ENCODE results near the gene TMTC4.
"Not testable (repeated sequence)": the region's sequence is repeated elsewhere in the genome, so short reads cannot be mapped to it uniquely, and the experiment has no call there.

Gene TMTC4

GRCh38 chr13:100596516-100596915 lies 78.1 kb downstream of the TMTC4 start:
- in situ Hi-C loops (cut with MboI; ENCODE audit: low sequenced_read_pairs) = no loop called here

- in situ Hi-C loops (cut with MboI; ENCODE audit: low sequenced_read_pairs) = no loop called here
Measured at GRCh38 chr13:100594731-100595130, 79.9 kb downstream of the TMTC4 start.

- in situ Hi-C loops (cut with MboI; ENCODE audit: low sequenced_read_pairs) = no loop called here
Measured at GRCh38 chr13:100594255-100594654, 80.3 kb downstream of the TMTC4 start.

GRCh38 chr13:100589178-100589725 lies 85.3 kb downstream of the TMTC4 start:
- in situ Hi-C loops (cut with MboI; ENCODE audit: low sequenced_read_pairs) = no loop called here

- in situ Hi-C loops (cut with MboI; ENCODE audit: low sequenced_read_pairs) = no loop called here
Measured at GRCh38 chr13:100588331-100589177, 86.0 kb downstream of the TMTC4 start, which contains the start of gene GGACT. TSS of gene GGACT (minus strand) at chr13:100588789. CDS start at chr13:100532591, 56,198 bp downstream.

GRCh38 chr13:100584896-100585295 lies 89.7 kb downstream of the TMTC4 start:
- in situ Hi-C loops (cut with MboI; ENCODE audit: low sequenced_read_pairs) = no loop called here

- in situ Hi-C loops (cut with MboI; ENCODE audit: low sequenced_read_pairs) = no loop called here
Measured at GRCh38 chr13:100581504-100581903, 93.1 kb downstream of the TMTC4 start.

- in situ Hi-C loops (cut with MboI; ENCODE audit: low sequenced_read_pairs) = no loop called here
Measured at GRCh38 chr13:100581030-100581429, 93.6 kb downstream of the TMTC4 start.

GRCh38 chr13:100580045-100580444 lies 94.5 kb downstream of the TMTC4 start:
- in situ Hi-C loops (cut with MboI; ENCODE audit: low sequenced_read_pairs) = no loop called here

GRCh38 chr13:100577239-100577638 lies 97.4 kb downstream of the TMTC4 start:
- in situ Hi-C loops (cut with MboI; ENCODE audit: low sequenced_read_pairs) = not testable (repeated sequence)

- in situ Hi-C loops (cut with MboI; ENCODE audit: low sequenced_read_pairs) = loop anchor here (25.0 kb wide), 1 partner anchor 539 kb away; no protein-coding TSS in a partner anchor
Measured at GRCh38 chr13:100573121-100573520, 101.5 kb downstream of the TMTC4 start.

GRCh38 chr13:100566543-100566942 lies 108.1 kb downstream of the TMTC4 start:
- in situ Hi-C loops (cut with MboI; ENCODE audit: low sequenced_read_pairs) = loop anchor here (25.0 kb wide), 1 partner anchor 546 kb away; no protein-coding TSS in a partner anchor

GRCh38 chr13:100565286-100565685 lies 109.3 kb downstream of the TMTC4 start:
- in situ Hi-C loops (cut with MboI; ENCODE audit: low sequenced_read_pairs) = loop anchor here (25.0 kb wide), 1 partner anchor 547 kb away; no protein-coding TSS in a partner anchor

GRCh38 chr13:100564444-100565223 lies 110.0 kb downstream of the TMTC4 start:
- in situ Hi-C loops (cut with MboI; ENCODE audit: low sequenced_read_pairs) = loop anchor here (25.0 kb wide), 1 partner anchor 548 kb away; no protein-coding TSS in a partner anchor

- in situ Hi-C loops (cut with MboI; ENCODE audit: low sequenced_read_pairs) = loop anchor here (25.0 kb wide), 1 partner anchor 549 kb away; no protein-coding TSS in a partner anchor
Measured at GRCh38 chr13:100563779-100564178, 110.8 kb downstream of the TMTC4 start.

GRCh38 chr13:100561599-100562204 lies 112.9 kb downstream of the TMTC4 start:
- in situ Hi-C loops (cut with MboI; ENCODE audit: low sequenced_read_pairs) = loop anchor here (25.0 kb wide), 1 partner anchor 551 kb away; no protein-coding TSS in a partner anchor

- in situ Hi-C loops (cut with MboI; ENCODE audit: low sequenced_read_pairs) = loop anchor here (25.0 kb wide), 1 partner anchor 551 kb away; no protein-coding TSS in a partner anchor
Measured at GRCh38 chr13:100561158-100561499, 113.5 kb downstream of the TMTC4 start.

- in situ Hi-C loops (cut with MboI; ENCODE audit: low sequenced_read_pairs) = loop anchor here (25.0 kb wide), 1 partner anchor 552 kb away; no protein-coding TSS in a partner anchor
Measured at GRCh38 chr13:100560498-100561157, 114.0 kb downstream of the TMTC4 start.

- in situ Hi-C loops (cut with MboI; ENCODE audit: low sequenced_read_pairs) = loop anchor here (25.0 kb wide), 1 partner anchor 552 kb away; no protein-coding TSS in a partner anchor
Measured at GRCh38 chr13:100559886-100560285, 114.7 kb downstream of the TMTC4 start.

Measured in HL-60/S4 treated with retinoic acid at 250 ng/mL for 4 days and 3 days (cell line).